H1 (cell line): ENCODE measurements around the gene ASRGL1. TPM values are rescaled to one million over a fixed set of nuclear protein-coding genes. Genes with fewer than 3 reads are reported as not detected.

Source experiments
- CTCF ChIA-PET: fragments of 300-600 bp; sonication (Branson Sonifier 250); formaldehyde crosslinking; loops from one replicate; lab custom pipeline; 2021; ENCODE audit not compliant: partially characterized antibody; lab: Charles Lee
- POLR2A ChIA-PET: fragments of 300-600 bp; sonication (Branson Sonifier 250); formaldehyde crosslinking; loops from one replicate; lab custom pipeline; 2021; ENCODE audit warnings: inconsistent platforms; ENCODE audit not compliant: partially characterized antibody; lab: Charles Lee
- DNase-seq, 2 experiments: peaks; one replicate each; pipeline versions ENCODE4 v3.0.0 to v3.0.0-alpha.2; 2010 to 2022; ENCODE audit warnings: low spot score in 2 of 2, low read depth in 1 of 2, mixed read lengths in 1 of 2
- FAIRE-seq: peaks from 2 replicates; lab custom pipeline; 2011; peaks lifted over from hg19 to GRCh38; lab: Jason Lieb, UNC
- H2AFZ ChIP-seq: 2 replicates; pipeline ENCODE4 v1.8.1; 2012; ENCODE audit warnings: low read length, inconsistent platforms
- H2AK5ac ChIP-seq: 2 replicates; pipeline ENCODE4 v1.6.1; 2013; ENCODE audit warnings: low read depth, low read length
- H2BK120ac ChIP-seq: replicated peaks from 2 replicates; pipeline ENCODE3; 2013; ENCODE audit warnings: low read depth, low read length, inconsistent platforms
- H2BK12ac ChIP-seq: 2 replicates; pipeline ENCODE4 v1.6.1; 2013; ENCODE audit warnings: low read depth, low read length
- H2BK15ac ChIP-seq: 2 replicates; pipeline ENCODE4 v1.6.1; 2013; ENCODE audit warnings: low read length
- H2BK20ac ChIP-seq: 2 replicates; pipeline ENCODE4 v1.6.1; 2013; ENCODE audit warnings: low read length
- H2BK5ac ChIP-seq: 2 replicates; pipeline ENCODE4 v1.6.1; 2013; ENCODE audit warnings: low read depth, low read length
- H3K14ac ChIP-seq: 2 replicates; pipeline ENCODE4 v1.6.1; 2013; ENCODE audit warnings: inconsistent platforms; ENCODE audit not compliant: insufficient read length
- H3K18ac ChIP-seq: 2 replicates; pipeline ENCODE4 v1.6.1; 2013; ENCODE audit warnings: low read length; ENCODE audit errors: extremely low read depth
- H3K23ac ChIP-seq: 2 replicates; pipeline ENCODE4 v1.6.1; 2013; ENCODE audit warnings: inconsistent platforms; ENCODE audit not compliant: insufficient read length
- H3K23me2 ChIP-seq: 2 replicates; pipeline ENCODE4 v1.6.1; 2013; ENCODE audit warnings: low read depth, low read length
- H3K27ac ChIP-seq: 2 replicates; pipeline ENCODE4 v1.6.1; 2011; ENCODE audit warnings: low read depth, low read length, inconsistent platforms
- H3K27me3 ChIP-seq, 4 experiments: replicated peaks in 1 of 4; 1 replicate in 1 of 4; 2 replicates in 3 of 4; pipeline versions ENCODE4 v1.6.1 to v1.8.1; 2011 to 2013; ENCODE audit warnings: low read length in 3 of 4, mild to moderate bottlenecking in 3 of 4, inconsistent platforms in 2 of 4, mixed read lengths in 2 of 4, moderate library complexity in 1 of 4; ENCODE audit not compliant: control insufficient read depth in 3 of 4, insufficient read depth in 3 of 4; ENCODE audit errors: extremely low read depth in 1 of 4
- H3K36me3 ChIP-seq, 4 experiments: 2 replicates each; pipeline versions ENCODE4 v1.6.1 to v1.8.1; 2011 to 2013; ENCODE audit warnings: mild to moderate bottlenecking in 4 of 4, low read length in 3 of 4, moderate library complexity in 2 of 4, control low read depth in 1 of 4, inconsistent platforms in 1 of 4; ENCODE audit not compliant: insufficient read depth in 4 of 4, control insufficient read depth in 2 of 4
- H3K4ac ChIP-seq: replicated peaks from 2 replicates; pipeline ENCODE3; 2013; ENCODE audit warnings: low read length, low read depth, mixed read lengths, inconsistent platforms; ENCODE audit not compliant: insufficient read length
- H3K4me1 ChIP-seq, 4 experiments: replicated peaks in 1 of 4; 1 replicate in 1 of 4; 2 replicates in 3 of 4; pipeline versions ENCODE4 v1.6.1 to v1.8.1; 2011 to 2013; ENCODE audit warnings: low read length in 3 of 4, inconsistent platforms in 2 of 4, mixed read lengths in 1 of 4; ENCODE audit not compliant: insufficient read depth in 4 of 4, control insufficient read depth in 3 of 4
- H3K4me2 ChIP-seq, 2 experiments: 2 replicates each; pipeline versions ENCODE4 v1.6.1 to v1.8.1; 2011 to 2013; ENCODE audit warnings: low read depth in 2 of 2, low read length in 2 of 2, control low read depth in 1 of 2, inconsistent platforms in 1 of 2, mild to moderate bottlenecking in 1 of 2; ENCODE audit not compliant: insufficient read depth in 1 of 2
- H3K4me3 ChIP-seq, 4 experiments: fragments of 200-600, 300-600 bp in 1 of 4; sonication (generic), shearing (Covaris generic), sonication (Bioruptor Twin) in 1 of 4; 2 replicates each; pipeline versions ENCODE4 v1.5.1 to v1.8.1; 2011 to 2016; ENCODE audit warnings: low read length in 4 of 4, low read depth in 3 of 4, control low read depth in 2 of 4, inconsistent platforms in 2 of 4, mild to moderate bottlenecking in 2 of 4, mixed read lengths in 1 of 4, moderate library complexity in 1 of 4; ENCODE audit not compliant: insufficient read depth in 2 of 4; ENCODE audit errors: extremely low read depth in 1 of 4
- H3K56ac ChIP-seq: replicated peaks from 2 replicates; pipeline ENCODE3; 2013; ENCODE audit warnings: low read depth, mild to moderate bottlenecking, mixed read lengths, low read length, inconsistent platforms; ENCODE audit not compliant: insufficient read length
- H3K79me1 ChIP-seq: 2 replicates; pipeline ENCODE4 v1.6.1; 2013; ENCODE audit warnings: low read depth, low read length, control low read depth
- H3K79me2 ChIP-seq, 2 experiments: 2 replicates each; pipeline versions ENCODE4 v1.6.1 to v1.8.1; 2012 to 2013; ENCODE audit warnings: low read length in 2 of 2, mild to moderate bottlenecking in 2 of 2, inconsistent platforms in 1 of 2; ENCODE audit not compliant: insufficient read depth in 2 of 2, control insufficient read depth in 1 of 2
- H3K9ac ChIP-seq, 4 experiments: replicated peaks in 1 of 4; 1 replicate in 1 of 4; 2 replicates in 3 of 4; pipeline versions ENCODE4 v1.6.1 to v1.8.1; 2011 to 2013; ENCODE audit warnings: low read depth in 3 of 4, low read length in 3 of 4, control low read depth in 2 of 4, mild to moderate bottlenecking in 2 of 4, moderate library complexity in 2 of 4, inconsistent platforms in 1 of 4; ENCODE audit errors: extremely low read depth in 1 of 4
- H3K9me3 ChIP-seq, 2 experiments: 2 replicates each; pipeline versions ENCODE4 v1.6.1 to v1.8.1; 2012 to 2013; ENCODE audit warnings: mild to moderate bottlenecking in 2 of 2, moderate library complexity in 2 of 2, control low read depth in 1 of 2, inconsistent platforms in 1 of 2, low read depth in 1 of 2, low read length in 1 of 2, mixed read lengths in 1 of 2; ENCODE audit not compliant: insufficient read depth in 2 of 2
- H4K20me1 ChIP-seq, 2 experiments: replicated peaks in 1 of 2; 2 replicates each; pipeline versions ENCODE3 to v1.8.1; 2011 to 2013; ENCODE audit warnings: inconsistent platforms in 2 of 2, low read length in 2 of 2, mild to moderate bottlenecking in 1 of 2; ENCODE audit not compliant: insufficient read depth in 2 of 2, control insufficient read depth in 1 of 2
- H4K5ac ChIP-seq: 2 replicates; pipeline ENCODE4 v1.6.1; 2013; ENCODE audit warnings: low read length, low read depth, mixed read lengths, inconsistent platforms; ENCODE audit not compliant: insufficient read length
- H4K8ac ChIP-seq: 2 replicates; pipeline ENCODE4 v1.8.0; 2013; ENCODE audit warnings: mild to moderate bottlenecking, moderate library complexity, low read length, inconsistent platforms; ENCODE audit not compliant: insufficient read depth; ENCODE audit errors: extremely low read depth
- H4K91ac ChIP-seq: replicated peaks from 2 replicates; pipeline ENCODE3; 2013; ENCODE audit warnings: low read length, mixed read lengths, inconsistent platforms; ENCODE audit not compliant: insufficient read length
- EZH2 ChIP-seq: fragments of 200-600 bp; sonication (generic); IDR thresholded peaks from 2 replicates; pipeline ENCODE4 v1.7.1; 2012; ENCODE audit warnings: low read depth, mild to moderate bottlenecking, moderate library complexity, low read length, inconsistent platforms; ENCODE audit not compliant: severe bottlenecking
- HDAC2 ChIP-seq, 2 experiments: fragments of 300-600 bp in 1 of 2; sonication (generic) in 1 of 2; IDR thresholded peaks; 2 replicates each; pipeline ENCODE4 v1.6.1; 2011 to 2012; ENCODE audit warnings: low read depth in 2 of 2, low read length in 2 of 2, mild to moderate bottlenecking in 2 of 2, moderate library complexity in 2 of 2, borderline replicate concordance in 1 of 2, inconsistent platforms in 1 of 2
- SIN3A ChIP-seq, 2 experiments: IDR thresholded peaks in 1 of 2; conservative IDR thresholded peaks in 1 of 2; 2 replicates each; pipeline ENCODE4 v1.6.1; 2011 to 2012; ENCODE audit warnings: low read length in 2 of 2, improper control_type of control experiment in 1 of 2, low read depth in 1 of 2, mild to moderate bottlenecking in 1 of 2
- TAF7 ChIP-seq: optimal IDR thresholded peaks from 2 replicates; pipeline ENCODE3; 2011; ENCODE audit warnings: low read depth, mild to moderate bottlenecking, inconsistent platforms, low read length, moderate library complexity, borderline replicate concordance
- WGBS, 2 experiments: shearing (Covaris generic) in 1 of 2; methylation state at CpG; one replicate each; pipeline versions ENCODE4 v1.1.6 to v1.1.7; 2013 to 2015; ENCODE audit warnings: low lambda C conversion rate in 2 of 2, mixed read lengths in 2 of 2, inconsistent platforms in 1 of 2, low coverage in 1 of 2, missing lambda C conversion rate in 1 of 2; ENCODE audit not compliant: insufficient replicate concordance in 2 of 2, insufficient coverage in 1 of 2, insufficient read length in 1 of 2; ENCODE audit errors: extremely low coverage in 1 of 2, missing lambda C conversion rate in 1 of 2; 5-methylcytosine and 5-hydroxymethylcytosine counted together
- polyA plus RNA-seq, 7 experiments: library from polyadenylated mRNA; depleted of rRNA in 3 of 7; stranded (reverse) in 5 of 7; unstranded in 2 of 7; fragments of >200 nt in 5 of 7; fragments of 200-250 nt in 2 of 7; gene quantifications; 1 replicate in 5 of 7; 2 replicates in 1 of 7; 4 replicates in 1 of 7; pipeline versions ENCODE4 v1.2.1 to v1.2.3, GENCODE V29; 2011 to 2013; ENCODE audit warnings: missing spikeins in 2 of 7, mixed read lengths in 2 of 7
- total RNA-seq: library from RNA; stranded (reverse); fragmentation: NEBNext Ultra II Directional; extraction: Animal tissue kit (Norgen Biotek cat#: 25700); gene quantifications from 2 replicates; pipeline ENCODE4 v1.2.1, GENCODE V29; 2021

The ASRGL1 gene
- total and polyA plus RNA-seq, 2 of the 8 experiments (the other 6 are each of a cell fraction or from before 2014, with no cell fraction given), result 19.9 to 23.5 TPM

- Histone ChIP-seq H2BK20ac (no peak overlapping the region), H3K4me1 (no peaks in the 10 kb centered on the region), H2BK120ac (no peak overlapping the region), H4K5ac (no peak overlapping the region), H4K91ac (no peak overlapping the region), H3K14ac (no peak overlapping the region), H4K20me1 (no peaks in the 10 kb centered on the region), H3K56ac (no peak overlapping the region), H2AK5ac (no peak overlapping the region), H3K9ac (no peak overlapping the region), H3K4ac (no peak overlapping the region), H2BK15ac (no peak overlapping the region), H3K4me3 (no peak overlapping the region), H3K9me3 (no peaks in the 10 kb centered on the region), H3K23me2 (no peaks in the 10 kb centered on the region), H3K23ac (no peak overlapping the region), H3K79me2 (no peaks in the 10 kb centered on the region), H3K27me3 (no peaks in the 10 kb centered on the region), H2BK5ac (no peak overlapping the region), H2BK12ac (no peak overlapping the region), H3K4me2 (no peak overlapping the region), H3K79me1 (no peaks in the 10 kb centered on the region), H2AFZ (0 out of 2 replicates have a peak overlapping the region, but pooled peaks have one; percentile 21), H3K27ac (no peak overlapping the region), H4K8ac (no peak overlapping the region), H3K36me3 (no peaks in the 10 kb centered on the region), H3K18ac (no peak overlapping the region)
- DNase-seq (no peak), FAIRE-seq (no peak)
- WGBS, 2 experiments, result 87% methylated on average over 6 of the region's 6 CpGs; no CpG with 5 or more reads in 1 of the 2 experiments
- ChIA-PET POLR2A (no interaction called here), CTCF (interaction anchor here (0.9 to 1.3 kb wide), 4 partner anchors 9 to 127 kb away, joined by 3 to 8 read pairs (median 4); no protein-coding TSS in a partner anchor)
- TF ChIP-seq SIN3A (conservative IDR thresholded peaks at IDR 0.05 in 1 of 2, IDR thresholded peaks at IDR 0.05 in 1 of 2; ENCODE audit: low read depth in 1 of 2, low read length in 2 of 2), result no peak
- no peak for TF ChIP-seq HDAC2 (IDR thresholded peaks at IDR 0.05; ENCODE audit: borderline replicate concordance in 1 of 2, low read depth in 2 of 2, low read length in 2 of 2)
- TF ChIP-seq EZH2, result no peak
- no peak for TF ChIP-seq TAF7
These were observed 96.6 kb downstream of the ASRGL1 start for GRCh38 chr11:62433904-62434276.
